HL-60 (cell line): ENCODE data around the gene PTCHD4.
"Not testable (repeated sequence)": the region's sequence is repeated elsewhere in the genome, so short reads cannot be mapped to it uniquely, and the experiment has no call there.

Source experiments
- DNase-seq, 2 experiments: peaks; one replicate each; pipeline ENCODE4 v3.0.0-alpha.2; 2010 to 2020; ENCODE audit warnings: low read depth in 1 of 2, low spot score in 1 of 2
- H3K27ac ChIP-seq: fragments of 250-450 bp; sonication (Bioruptor Pico); replicated peaks from 2 replicates; pipeline ENCODE4 v1.5.1; 2020; ENCODE audit warnings: mild to moderate bottlenecking, moderate library complexity
- H3K27me3 ChIP-seq: fragments of 250-450 bp; sonication (Bioruptor Pico); 2 replicates; pipeline ENCODE4 v1.5.1; 2021; ENCODE audit warnings: mild to moderate bottlenecking, moderate library complexity; ENCODE audit not compliant: insufficient read depth, poor library complexity, severe bottlenecking
- H3K4me3 ChIP-seq: replicated peaks from 2 replicates; pipeline ENCODE4 v1.5.1; 2011; ENCODE audit warnings: mild to moderate bottlenecking, control low read depth, low read length; ENCODE audit not compliant: insufficient read depth
- CTCF ChIP-seq: IDR thresholded peaks from one replicate; pipeline ENCODE4 v1.5.1; 2011; ENCODE audit warnings: low read length, control low read depth, inconsistent platforms; ENCODE audit not compliant: insufficient read depth
- GABPA ChIP-seq: IDR thresholded peaks from 2 replicates; pipeline ENCODE4 v1.6.1; 2012; ENCODE audit warnings: low read depth
- POLR2AphosphoS5 ChIP-seq: IDR thresholded peaks from 2 replicates; pipeline ENCODE4 v1.6.1; 2012; ENCODE audit warnings: low read depth
- REST ChIP-seq: IDR thresholded peaks from 2 replicates; pipeline ENCODE4 v1.6.1; 2012; ENCODE audit warnings: low read depth; ENCODE audit not compliant: insufficient replicate concordance
- SPI1 ChIP-seq: IDR thresholded peaks from 2 replicates; pipeline ENCODE4 v1.6.1; 2012; ENCODE audit warnings: low read depth, mild to moderate bottlenecking, borderline replicate concordance

The PTCHD4 gene

GRCh38 chr6:48134246-48134645, 23.2 kb upstream of the PTCHD4 start:
- Histone ChIP-seq H3K27ac (no peak overlapping the region), H3K4me3 (no peak overlapping the region), H3K27me3 (no peaks in the 10 kb centered on the region)
- no peak for DNase-seq
- no peak for TF ChIP-seq REST
- TF ChIP-seq CTCF = no peak
- TF ChIP-seq POLR2AphosphoS5 = no peak
- TF ChIP-seq GABPA = no peak
- no peak for TF ChIP-seq SPI1

DNA sequence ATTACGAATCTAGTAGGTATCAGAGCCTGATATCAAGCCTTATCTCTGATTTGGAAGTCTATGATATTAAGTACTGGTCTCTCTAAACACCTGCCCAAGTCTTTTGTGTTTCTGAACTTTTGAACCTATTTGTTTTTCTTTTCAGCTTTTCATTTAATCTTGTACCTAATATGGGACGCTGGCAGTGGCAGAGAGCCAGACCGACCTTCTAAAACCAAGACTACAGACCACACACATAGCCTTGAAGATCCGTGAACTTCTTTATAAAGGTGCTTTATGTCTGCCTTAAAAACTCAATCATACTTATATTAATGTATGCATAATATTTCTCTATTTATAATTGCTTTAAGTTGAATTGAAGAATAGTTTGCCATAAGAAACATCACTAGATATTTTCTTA, 12.6 kb upstream of the PTCHD4 start:
- H3K27ac ChIP-seq = no peak overlapping the region
- H3K4me3 ChIP-seq = no peak overlapping the region
- H3K27me3 ChIP-seq = no peaks in the 10 kb centered on the region
- DNase-seq = no peak
- TF ChIP-seq GABPA (no peak), CTCF (no peak), POLR2AphosphoS5 (no peak), REST (no peak), SPI1 (no peak)

- not testable (repeated sequence) for H3K4me3 ChIP-seq, DNase-seq, H3K27me3 ChIP-seq, H3K27ac ChIP-seq
These were observed 11.2 kb upstream of the PTCHD4 start for GRCh38 chr6:48121983-48122749.

DNA sequence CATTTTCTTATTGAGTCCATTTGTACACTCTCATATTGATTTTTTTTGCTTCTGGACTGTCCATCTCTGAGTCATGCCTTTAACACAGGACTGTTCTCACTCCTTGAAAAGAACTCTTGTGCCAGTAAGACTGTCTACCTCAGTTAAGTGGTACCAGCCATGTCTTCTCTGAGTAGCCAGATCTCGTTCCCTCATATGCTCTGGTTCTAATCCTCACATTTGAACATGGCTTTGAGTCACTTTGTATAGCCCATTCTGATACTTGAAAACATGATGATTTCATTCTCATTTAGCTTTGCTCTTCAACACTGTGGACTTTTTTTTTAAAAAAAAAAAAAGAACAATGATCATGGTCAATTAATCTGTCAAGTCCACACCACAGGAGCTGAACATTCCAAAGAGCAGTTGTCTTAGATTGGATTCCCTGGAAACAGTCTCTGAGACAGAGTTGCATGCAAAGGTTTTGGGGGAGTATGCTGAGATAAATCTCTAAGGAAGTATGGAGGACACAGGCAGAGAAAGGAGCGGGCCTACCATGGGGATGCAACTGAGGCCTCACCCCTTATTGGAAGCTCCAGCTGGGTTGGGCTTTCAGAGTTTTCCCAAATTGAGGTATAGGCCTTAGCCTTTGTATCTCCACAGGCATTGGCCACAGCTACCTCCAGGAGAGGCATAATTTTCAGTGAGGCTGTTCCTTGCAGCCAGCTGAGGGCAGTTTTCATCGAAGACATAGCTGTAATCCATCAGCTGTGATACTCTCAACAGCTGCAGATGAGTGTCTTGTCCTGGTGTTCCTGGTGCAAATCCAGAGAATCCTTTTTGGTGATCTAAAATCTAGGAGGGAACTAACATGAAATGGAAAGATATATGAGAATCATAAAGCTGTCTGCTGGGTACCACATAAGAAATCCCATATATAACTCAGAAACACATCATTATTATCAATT, 6.0 kb upstream of the PTCHD4 start:
- Histone ChIP-seq H3K4me3 (no peak overlapping the region), H3K27ac (no peak overlapping the region), H3K27me3 (no peaks in the 10 kb centered on the region)
- DNase-seq = no peak
- TF ChIP-seq GABPA (no peak), POLR2AphosphoS5 (no peak)
